Measurements from ENCODE around the gene ENO3.
A peak's percentile ranks its signal among the peaks of the same experiment; 100 is the strongest.

ENO3 gene

GRCh38 chr17:4938069-4938491, 12.8 kb upstream of the ENO3 start:
- no peak for DNase-seq

- no peak for DNase-seq
These were observed 12.0 kb upstream of the ENO3 start for GRCh38 chr17:4938688-4939545.

- no peak for DNase-seq
These were observed 11.4 kb upstream of the ENO3 start for GRCh38 chr17:4939546-4939795.

GRCh38 chr17:4939796-4940554, 10.9 kb upstream of the ENO3 start, which contains the start of the genes RNF167 and SLC25A11:
TSS of gene RNF167 (plus strand) at chr17:4940268. CDS start at chr17:4940910, 642 bp downstream.
TSS of gene SLC25A11 (minus strand) at chr17:4940046. CDS start at chr17:4939910, 136 bp downstream.
- peak; percentile 98 for DNase-seq

DNA sequence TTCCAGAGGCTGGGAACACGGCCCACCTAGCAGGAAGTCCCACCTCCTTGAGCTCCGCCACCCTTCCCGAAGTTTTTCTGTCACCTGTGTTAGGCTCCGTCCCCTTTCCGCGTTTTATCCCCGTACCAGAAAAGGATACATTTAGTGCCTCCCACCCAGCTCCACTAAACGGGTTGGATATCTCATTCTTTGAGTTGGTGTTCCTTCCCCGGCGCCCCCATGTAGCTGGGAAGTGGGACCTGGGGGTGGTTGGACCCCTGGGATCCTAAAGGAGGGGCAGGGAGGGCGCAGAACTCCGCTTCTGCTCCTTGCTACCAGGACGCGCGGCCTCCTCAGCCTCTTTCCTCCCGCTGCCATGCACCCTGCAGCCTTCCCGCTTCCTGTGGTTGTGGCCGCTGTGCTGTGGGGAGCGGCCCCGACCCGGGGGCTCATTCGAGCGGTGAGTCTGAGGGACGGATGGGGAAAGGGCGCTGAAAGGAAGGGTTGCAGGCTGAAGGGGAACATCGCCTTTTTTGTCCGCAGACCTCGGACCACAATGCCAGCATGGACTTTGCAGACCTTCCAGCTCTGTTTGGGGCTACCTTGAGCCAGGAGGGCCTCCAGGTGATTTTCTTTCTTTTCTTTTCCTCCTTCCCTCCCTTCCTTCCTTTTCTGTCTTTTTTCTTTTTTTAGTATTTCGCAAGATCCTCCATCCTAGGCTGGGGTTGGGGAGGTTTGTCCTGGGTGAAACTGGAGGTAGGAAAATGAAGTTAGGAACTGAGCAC, 10.2 kb upstream of the ENO3 start:
- DNase-seq = no peak

DNA sequence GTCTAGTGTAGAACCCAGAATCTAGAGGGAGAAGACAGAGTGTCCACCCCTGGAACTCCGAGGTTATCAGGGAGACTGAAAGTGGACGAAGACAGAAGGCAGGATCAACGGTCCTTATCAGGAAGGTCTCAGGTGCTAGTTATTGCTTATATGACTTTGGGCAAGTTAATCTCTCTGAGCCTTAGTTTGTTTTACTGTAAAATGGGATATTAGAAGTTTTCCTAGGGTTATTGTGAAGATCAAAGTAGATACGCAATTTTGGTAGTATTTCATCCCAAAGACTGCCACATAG, 9.7 kb upstream of the ENO3 start:
- DNase-seq = no peak

DNA sequence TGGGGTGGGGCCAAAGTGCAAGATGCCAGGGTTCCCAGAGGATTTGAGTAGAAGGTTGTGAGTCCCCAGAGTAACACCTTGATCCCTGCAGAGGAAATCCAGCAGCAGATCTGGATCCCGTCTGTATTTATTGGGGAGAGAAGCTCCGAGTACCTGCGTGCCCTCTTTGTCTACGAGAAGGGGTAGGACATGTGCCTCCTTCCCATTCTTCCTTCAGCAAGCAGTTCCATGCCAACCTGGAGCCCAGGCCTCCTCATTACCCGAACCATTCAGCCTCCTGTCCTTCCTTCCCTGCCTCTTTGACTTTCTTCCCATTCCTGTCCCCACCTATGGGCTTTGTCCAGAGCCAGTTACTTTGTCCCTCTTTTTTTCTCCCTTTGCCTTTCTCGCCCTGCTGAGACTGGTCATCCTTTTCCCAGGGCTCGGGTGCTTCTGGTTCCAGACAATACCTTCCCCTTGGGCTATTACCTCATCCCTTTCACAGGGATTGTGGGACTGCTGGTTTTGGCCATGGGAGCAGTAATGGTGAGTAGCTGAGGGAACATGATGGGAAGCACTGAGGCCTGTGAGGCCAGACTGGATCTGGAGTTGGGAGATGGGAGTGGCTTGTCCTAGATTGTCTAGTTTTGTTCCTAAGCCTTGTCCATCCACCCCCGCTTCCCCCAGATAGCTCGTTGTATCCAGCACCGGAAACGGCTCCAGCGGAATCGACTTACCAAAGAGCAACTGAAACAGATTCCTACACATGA, 8.0 kb upstream of the ENO3 start:
- no peak for DNase-seq

- DNase-seq = no peak
These were observed 6.8 kb upstream of the ENO3 start for GRCh38 chr17:4944163-4944553.

DNA sequence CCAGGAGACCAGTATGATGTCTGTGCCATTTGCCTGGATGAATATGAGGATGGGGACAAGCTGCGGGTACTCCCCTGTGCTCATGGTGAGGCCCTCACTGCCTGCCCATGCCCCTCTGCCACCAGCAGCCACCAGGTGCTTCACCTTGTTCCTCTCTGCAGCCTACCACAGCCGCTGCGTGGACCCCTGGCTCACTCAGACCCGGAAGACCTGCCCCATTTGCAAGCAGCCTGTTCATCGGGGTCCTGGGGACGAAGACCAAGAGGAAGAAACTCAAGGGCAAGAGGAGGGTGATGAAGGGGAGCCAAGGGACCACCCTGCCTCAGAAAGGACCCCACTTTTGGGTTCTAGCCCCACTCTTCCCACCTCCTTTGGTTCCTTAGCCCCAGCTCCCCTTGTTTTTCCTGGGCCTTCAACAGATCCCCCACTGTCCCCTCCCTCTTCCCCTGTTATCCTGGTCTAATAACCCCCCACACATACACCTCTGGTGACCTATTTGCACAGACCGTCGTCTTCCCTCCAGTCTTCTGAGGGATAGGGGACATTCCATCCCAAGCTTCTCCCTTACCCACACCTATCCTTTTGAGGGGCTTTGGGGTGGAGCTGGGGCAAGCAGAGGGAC, 6.3 kb upstream of the ENO3 start:
- no peak for DNase-seq

- peak; percentile 77 for DNase-seq
These were observed 5.6 kb upstream of the ENO3 start for GRCh38 chr17:4945176-4945943.

DNA sequence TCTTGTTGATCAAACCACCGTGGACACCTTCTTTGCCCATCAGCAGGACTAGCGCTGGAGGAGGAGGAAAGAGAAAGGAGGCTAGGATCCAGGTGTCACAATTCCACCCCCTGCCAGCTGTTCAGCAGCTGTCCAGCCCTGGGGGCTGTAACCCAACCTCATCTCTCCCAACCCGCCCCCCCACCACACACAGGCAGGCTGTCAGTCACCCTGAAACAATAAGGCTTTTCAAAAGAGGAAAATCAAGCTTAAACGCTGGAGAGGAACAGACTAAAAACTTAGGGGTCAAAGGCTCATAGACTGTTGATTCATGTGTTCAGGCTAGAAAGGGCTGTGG, 5.0 kb upstream of the ENO3 start:
- DNase-seq = no peak

GRCh38 chr17:4946312-4946976, 4.5 kb upstream of the ENO3 start:
- no peak for DNase-seq

- DNase-seq = no peak
These were observed 3.9 kb upstream of the ENO3 start for GRCh38 chr17:4947010-4947410.

DNA sequence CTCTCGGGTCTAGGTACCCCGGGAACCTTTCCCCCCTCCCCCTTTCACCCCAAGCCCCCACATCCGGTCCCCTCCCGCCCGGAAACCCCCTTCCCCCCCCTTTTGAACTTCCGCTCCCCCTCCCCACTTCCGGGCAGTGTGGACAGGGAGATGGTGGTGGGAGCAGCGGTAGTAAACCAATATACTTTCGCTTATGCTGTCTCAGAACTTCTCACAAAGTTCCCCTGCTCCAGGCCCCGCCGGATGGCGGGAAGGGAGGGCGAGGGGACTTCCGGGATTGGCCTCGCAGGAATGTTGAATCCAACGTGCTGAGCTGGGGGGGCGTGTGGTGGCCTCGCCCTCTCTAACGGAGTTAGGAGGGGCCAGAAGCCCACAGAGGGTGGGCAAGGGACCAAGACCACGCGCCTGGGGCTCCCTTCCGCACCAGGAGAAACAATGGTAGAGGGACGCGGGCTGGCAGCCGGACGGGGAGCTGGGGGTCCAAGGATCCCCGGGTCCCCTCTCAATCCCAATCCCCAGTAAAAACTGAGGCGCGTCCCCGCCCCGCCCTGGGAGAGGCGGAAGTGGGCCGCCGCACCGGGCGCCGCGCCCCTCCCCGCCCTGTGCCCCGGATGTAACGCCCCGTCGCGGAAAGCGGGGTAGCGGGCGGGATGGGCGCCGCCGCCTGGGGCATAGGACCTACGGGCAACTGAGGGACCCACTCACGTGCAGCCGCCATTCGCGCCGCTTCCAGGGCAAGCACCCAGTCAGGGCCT, 3.3 kb upstream of the ENO3 start:
- peak; percentile 29 for DNase-seq

DNA sequence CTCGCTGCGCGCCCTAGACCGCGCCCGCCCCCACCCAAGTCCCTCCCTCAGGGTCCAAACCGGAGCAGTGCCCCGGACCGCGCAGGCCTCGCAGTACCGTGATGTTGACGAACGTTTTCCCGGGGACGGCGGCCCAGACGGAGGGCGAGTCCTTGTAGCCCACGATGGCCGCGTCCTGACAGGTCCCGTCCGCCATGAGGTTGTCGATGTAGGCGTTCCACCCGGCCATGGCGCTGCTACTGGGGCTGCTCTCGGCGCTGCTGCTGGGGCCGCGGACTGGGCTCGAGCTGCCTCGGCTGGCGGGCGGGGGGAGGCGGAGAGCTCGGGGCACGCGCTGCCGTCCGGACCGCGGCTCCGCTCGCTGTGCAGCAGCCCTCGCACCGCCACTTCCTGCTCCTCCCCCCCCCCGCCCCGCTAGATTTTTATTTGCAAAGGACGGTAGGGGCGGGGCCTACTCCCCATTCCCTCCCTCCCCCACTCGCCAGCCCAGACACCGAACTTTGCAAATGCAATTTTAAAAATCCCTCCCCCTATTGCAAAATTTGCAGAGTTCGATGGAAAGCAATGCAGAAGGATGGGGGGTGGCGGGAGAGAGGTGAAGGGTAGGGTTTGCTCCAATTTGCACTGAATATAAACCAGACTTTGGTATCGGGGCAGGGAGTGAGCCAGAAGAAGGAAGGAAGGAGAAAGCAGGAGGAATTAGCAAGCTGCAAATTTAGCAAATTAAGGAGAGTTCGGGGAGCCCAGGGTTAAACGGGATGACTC, 2.6 kb upstream of the ENO3 start, which contains the start of gene PFN1:
Gene PFN1 (minus strand): TSS at position 365 of the 765 bp plus-strand sequence. CDS start 136 bp downstream, at position 229.
- peak; percentile 81 for DNase-seq

DNA sequence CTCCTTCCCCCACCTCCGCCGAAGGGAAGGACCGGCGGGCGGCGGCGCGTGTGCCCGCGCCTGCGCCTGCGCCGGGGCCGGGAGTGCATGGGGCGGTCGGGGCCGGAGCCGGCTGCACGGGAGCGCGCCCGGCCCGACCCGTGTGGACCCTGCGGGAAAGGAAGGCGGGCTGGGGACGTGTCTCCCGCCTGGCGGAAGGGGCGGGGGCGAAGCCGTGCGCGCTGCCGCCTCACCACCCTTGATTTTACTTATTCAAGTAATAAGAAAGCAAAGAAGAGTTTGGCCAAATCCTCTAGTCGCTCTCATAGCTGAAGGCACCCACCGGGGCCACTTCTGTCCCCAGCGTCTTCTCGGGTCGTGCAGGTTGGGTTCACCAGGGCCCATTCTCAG, 2.0 kb upstream of the ENO3 start:
- DNase-seq = peak; percentile 89

GRCh38 chr17:4949321-4950074, 1.4 kb upstream of the ENO3 start:
- DNase-seq = peak; percentile 13

DNA sequence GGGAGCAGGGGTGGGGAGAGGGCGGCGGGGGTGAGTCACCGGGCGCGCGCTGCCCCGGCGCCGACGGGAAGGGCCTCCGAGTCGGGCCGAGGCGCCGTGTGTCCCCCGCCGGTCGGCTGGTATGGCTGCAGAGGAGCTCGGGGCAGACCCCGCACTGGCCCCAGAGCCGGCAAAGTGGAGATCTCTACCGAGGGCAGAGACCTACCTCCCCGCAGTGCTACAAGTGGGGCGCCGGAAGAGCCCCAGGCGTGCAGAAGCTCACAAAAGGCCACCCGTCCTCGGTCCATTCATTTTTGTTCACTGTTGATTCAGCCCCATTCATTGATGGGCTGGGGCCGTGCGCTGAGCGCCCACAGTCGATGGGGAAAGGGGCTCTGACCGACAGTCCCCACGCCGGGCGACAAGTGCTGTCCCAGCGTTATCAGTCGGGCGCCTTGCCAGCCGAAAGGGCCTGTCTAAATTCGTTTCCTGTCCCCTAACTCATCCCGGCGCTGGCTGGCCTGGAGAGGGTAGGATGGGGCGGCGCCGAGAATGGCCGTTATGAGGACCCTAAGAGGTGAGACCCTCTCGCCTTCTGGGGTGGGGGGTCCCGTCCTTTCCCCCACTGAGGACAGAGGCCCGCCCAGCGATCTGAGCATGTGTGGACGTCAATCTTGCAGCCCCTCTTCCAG, 709 bp upstream of the ENO3 start:
- DNase-seq = peak; percentile 56

Measured in amniotic stem cell (primary cell).